Measurements from ENCODE around the gene U2AF2. TPM values are rescaled to one million over a fixed set of nuclear protein-coding genes. Genes with fewer than 3 reads are reported as not detected.

Gene U2AF2
- total and polyA plus RNA-seq, 8 donors, result 53.2 to 463 (median 114) TPM

DNA sequence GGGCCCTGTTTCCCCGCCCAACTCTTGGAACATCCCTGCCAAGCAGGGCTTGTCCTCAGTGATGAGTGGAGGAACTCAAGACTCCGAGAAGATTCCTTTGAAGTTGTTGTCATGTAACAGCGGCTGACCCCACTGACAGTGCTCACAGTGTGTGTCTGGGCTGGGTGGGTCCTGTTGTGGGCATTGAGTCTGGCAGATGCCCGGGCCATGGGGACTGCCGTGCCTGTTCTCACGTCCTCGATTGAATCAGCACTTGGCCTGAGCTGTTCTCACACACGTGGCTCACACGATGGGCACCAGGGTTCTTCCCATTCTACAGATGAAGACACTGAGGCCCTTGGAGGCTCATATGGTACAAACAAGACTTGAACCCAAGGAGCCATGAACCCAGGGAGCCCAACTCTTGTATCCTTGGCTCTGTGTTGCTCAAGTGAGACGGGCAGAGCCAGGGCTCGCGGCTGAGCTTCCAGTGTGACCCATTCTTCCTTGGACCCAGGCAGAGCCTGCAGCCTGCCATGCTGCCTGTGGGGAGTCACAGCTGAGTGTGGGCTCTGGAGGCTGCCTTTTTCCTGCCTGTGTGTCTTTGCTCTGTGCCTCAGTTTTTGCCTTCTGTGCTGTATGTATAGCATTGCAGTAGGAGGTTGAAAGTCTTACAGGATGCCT is 11.6 kb downstream of the U2AF2 start:
- no peaks in the 10 kb centered on the region for H3K9me3 ChIP-seq
- intact Hi-C loops (cut with DNase I; ENCODE audit: low total_unique reads), result no loop called here
- TF ChIP-seq CTCF (IDR thresholded peaks at IDR 0.05), result no peak
- TF ChIP-seq EP300 (IDR thresholded peaks at IDR 0.05), result no peak
- TF ChIP-seq POLR2A (IDR thresholded peaks at IDR 0.05), result no peak
- TF ChIP-seq POLR2AphosphoS5 (IDR thresholded peaks at IDR 0.05), result no peak
- peaks cover 21 to 50% (median 41%) of the 10 kb centered on the region in 4 donors for H3K4me1 ChIP-seq
- no peak for DNase-seq
- peaks cover 91 to 100% (median 100%) of the 10 kb centered on the region in 4 donors for H3K36me3 ChIP-seq
- WGBS, 5 donors, result 74 to 85% (median 84%) methylated on average over 7 to 12 of the region's 12 CpGs
- H3K4me3 ChIP-seq, result no peak overlapping the region
- no peaks in the 10 kb centered on the region for H3K27me3 ChIP-seq
- peak overlapping the region in 1 of 5 donors; percentile 69 for H3K27ac ChIP-seq

GRCh38 chr19:55667006-55667381 is 12.2 kb downstream of the U2AF2 start:
- Histone ChIP-seq H3K27ac (peak overlapping the region in 3 of 5 donors; percentile 50 to 69 (median 52)), H3K4me1 (peaks cover 21 to 55% (median 43%) of the 10 kb centered on the region in 4 donors), H3K27me3 (no peaks in the 10 kb centered on the region), H3K36me3 (peaks cover 86 to 100% (median 100%) of the 10 kb centered on the region in 4 donors), H3K9me3 (no peaks in the 10 kb centered on the region), H3K4me3 (no peak overlapping the region)
- intact Hi-C loops (cut with DNase I; ENCODE audit: low total_unique reads), result no loop called here
- TF ChIP-seq POLR2AphosphoS5 (IDR thresholded peaks at IDR 0.05), result no peak
- no peak for TF ChIP-seq EP300 (IDR thresholded peaks at IDR 0.05)
- TF ChIP-seq POLR2A (IDR thresholded peaks at IDR 0.05), result no peak
- TF ChIP-seq CTCF (IDR thresholded peaks at IDR 0.05), result no peak
- DNase-seq, result no peak
- WGBS, 5 donors, result 88 to 100% (median 92%) methylated on average over 3 to 4 of the region's 4 CpGs

GRCh38 chr19:55667511-55667910 is 12.7 kb downstream of the U2AF2 start:
- H3K27ac ChIP-seq, result peak overlapping the region in 4 of 5 donors; percentile 15 to 69 (median 51)
- no peak for DNase-seq
- H3K4me3 ChIP-seq, result no peak overlapping the region
- peaks cover 21 to 61% (median 45%) of the 10 kb centered on the region in 4 donors for H3K4me1 ChIP-seq
- H3K36me3 ChIP-seq, result peaks cover 81 to 100% (median 99%) of the 10 kb centered on the region in 4 donors
- TF ChIP-seq EP300 (IDR thresholded peaks at IDR 0.05) (no peak), CTCF (IDR thresholded peaks at IDR 0.05) (no peak), POLR2A (IDR thresholded peaks at IDR 0.05) (no peak), POLR2AphosphoS5 (IDR thresholded peaks at IDR 0.05) (no peak)
- no peaks in the 10 kb centered on the region for H3K27me3 ChIP-seq
- H3K9me3 ChIP-seq, result no peaks in the 10 kb centered on the region
- WGBS, 5 donors, result 57 to 76% (median 63%) methylated on average over 12 of the region's 12 CpGs
- intact Hi-C loops (cut with DNase I; ENCODE audit: low total_unique reads), result no loop called here

GRCh38 chr19:55667958-55668357 is 13.1 kb downstream of the U2AF2 start:
- Histone ChIP-seq H3K36me3 (peaks cover 76 to 100% (median 99%) of the 10 kb centered on the region in 4 donors), H3K27me3 (no peaks in the 10 kb centered on the region), H3K9me3 (no peaks in the 10 kb centered on the region), H3K27ac (peak overlapping the region in 4 of 5 donors; percentile 8 to 69 (median 51)), H3K4me3 (no peak overlapping the region), H3K4me1 (peaks cover 21 to 65% (median 47%) of the 10 kb centered on the region in 4 donors)
- no peak for TF ChIP-seq POLR2A (IDR thresholded peaks at IDR 0.05)
- peak in 1 of 3 donors; percentile 62 for TF ChIP-seq POLR2AphosphoS5 (IDR thresholded peaks at IDR 0.05)
- 30 to 60% (median 43%) methylated on average over 3 to 11 of the region's 11 CpGs for WGBS, 5 donors
- intact Hi-C loops (cut with DNase I; ENCODE audit: low total_unique reads), result no loop called here
- DNase-seq, result peak; percentile 72 to 82

All from stomach (tissue), 9 donors.